Kidney tubule cell (primary cell): Measurements from ENCODE around the gene P2RY6.
"Not testable (repeated sequence)": the region's sequence is repeated elsewhere in the genome, so short reads cannot be mapped to it uniquely, and the experiment has no call there.

ENCODE experiments used
- DNase-seq: peaks from one replicate; pipeline ENCODE4 v3.0.0-alpha.2; 2018; ENCODE audit warnings: low spot score

The P2RY6 gene

DNA sequence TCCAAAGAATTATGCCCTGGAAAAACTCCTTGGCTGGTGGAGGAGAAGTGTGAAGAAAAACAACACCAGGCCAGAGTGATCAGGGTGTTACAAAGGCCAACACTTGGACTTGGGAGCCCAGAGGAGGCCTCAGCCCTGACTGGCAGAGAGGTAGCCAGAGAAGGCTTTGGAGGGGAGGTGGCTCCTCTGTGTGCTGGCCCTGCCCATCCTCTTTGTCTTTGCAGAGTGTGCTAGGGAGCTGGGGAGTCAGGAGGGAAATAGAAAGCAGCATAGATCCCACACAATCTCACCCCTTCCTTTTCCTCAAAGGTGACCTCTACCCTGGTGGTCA lies 12.0 kb upstream of the P2RY6 start:
- DNase-seq = no peak

DNA sequence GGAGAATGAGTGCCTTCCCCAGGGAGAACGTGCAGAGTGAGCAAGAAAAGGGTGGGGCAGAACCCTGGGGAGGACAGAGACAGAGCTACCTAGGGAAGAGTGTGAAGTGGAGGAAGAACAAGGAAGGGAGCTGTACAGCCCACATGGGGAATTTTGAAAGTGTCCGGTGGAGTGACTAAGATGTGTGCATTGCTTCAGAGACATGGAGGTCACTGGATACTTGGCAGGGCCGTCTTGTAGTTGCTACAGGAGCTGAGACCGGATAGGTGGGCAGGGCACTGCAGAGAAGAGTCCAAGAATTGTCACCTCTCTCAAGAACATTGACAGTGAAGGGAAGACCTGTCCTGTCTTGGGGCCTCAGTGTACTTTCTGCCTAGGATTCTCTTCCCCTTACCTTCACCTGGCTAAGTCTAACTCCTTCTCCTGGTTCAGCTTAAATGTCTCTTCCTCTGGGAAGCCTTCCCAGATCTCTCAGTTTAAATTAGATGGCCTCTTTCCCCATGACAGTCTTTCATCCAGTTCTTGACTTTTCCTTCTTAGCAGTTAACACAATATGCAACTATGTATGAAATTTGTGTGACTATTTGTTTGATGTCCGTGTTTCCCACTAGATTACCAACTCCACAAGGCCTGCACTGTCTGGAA lies 9.2 kb upstream of the P2RY6 start:
- peak; percentile 59 for DNase-seq

- DNase-seq = no peak
These were observed 8.5 kb upstream of the P2RY6 start for GRCh38 chr11:73263640-73264039.

DNA sequence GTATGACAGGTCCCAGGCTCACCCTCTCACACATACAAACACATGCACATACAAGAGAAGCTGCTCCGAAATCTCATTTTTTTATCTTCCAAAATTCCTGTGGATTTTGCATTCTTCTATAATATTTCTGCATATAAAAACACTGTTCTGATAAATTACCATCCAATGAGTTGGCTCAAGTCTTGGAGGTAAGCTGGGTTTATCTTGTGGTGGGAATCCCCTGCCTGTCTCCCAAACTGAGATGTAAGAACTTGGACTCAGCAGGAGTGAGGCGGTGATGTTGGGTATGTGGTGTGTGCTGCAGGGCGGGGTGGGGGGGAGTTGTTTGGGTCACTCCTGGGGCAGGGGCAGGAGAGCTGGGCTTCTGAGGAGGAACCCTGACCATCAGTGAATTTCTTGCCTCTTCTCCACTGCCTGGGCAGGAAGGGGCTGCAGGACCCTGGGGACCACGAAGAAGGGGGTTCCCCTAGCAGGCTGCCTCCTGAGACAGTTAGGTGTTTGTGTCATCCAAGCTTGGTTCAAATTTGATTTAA lies 6.8 kb upstream of the P2RY6 start:
- DNase-seq = no peak

DNA sequence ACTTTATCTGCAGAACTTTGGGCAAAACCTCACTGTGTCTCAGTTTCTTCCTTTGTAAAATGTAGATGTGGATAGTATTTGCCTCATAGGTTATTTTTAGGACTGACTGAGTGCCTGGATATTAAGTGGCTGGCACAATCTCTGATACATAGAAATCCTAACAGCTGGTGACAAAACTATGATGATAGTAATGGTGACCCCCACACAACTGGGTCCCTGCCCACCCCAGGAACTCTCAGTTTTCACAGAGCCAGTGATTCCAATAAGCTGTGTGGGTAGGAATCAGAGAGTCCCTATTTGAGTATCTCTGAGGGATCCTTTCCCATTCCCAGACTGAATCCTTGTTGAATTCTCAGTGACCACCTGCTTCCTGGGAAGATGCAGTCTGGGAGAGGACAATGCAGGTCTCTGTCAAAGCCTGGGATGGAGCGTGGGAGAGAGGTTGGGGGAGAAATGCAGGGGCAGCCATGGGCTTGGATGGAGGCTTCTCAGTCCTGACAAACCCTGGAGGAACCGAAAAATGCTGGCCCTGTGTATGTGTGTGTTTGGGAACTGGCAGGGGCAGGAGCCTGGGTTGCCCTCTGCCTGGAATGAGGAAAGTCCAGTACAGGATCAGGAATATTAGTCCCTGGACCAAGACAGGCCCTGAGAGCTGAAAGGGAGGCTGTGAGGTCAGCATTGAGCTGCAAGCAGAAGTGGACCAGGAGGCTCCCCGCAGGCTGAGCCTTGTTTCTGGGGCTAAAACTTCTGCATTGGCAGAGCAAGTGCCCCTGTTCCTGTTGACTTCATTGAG lies 6.1 kb upstream of the P2RY6 start:
- no peak for DNase-seq

DNA sequence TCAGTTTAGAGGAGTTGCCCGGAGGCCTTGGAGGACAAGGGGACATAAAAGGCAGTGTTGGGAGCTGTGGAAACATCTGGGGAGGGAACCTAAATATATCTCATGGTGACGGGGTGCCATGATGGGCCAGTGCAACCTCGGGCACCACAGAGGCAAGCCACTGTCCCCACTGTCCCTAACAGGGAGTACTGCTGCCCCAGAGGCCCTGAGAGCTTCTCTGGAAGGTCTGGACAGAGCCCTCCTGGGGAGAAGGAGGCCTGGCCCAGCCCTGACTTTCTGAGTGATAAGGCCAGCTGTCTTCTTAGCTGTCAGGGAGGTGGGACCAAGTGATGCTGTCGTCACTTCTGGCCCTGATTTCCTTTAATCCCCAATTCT lies 5.5 kb upstream of the P2RY6 start:
- DNase-seq = no peak

GRCh38 chr11:73267122-73267846 lies 4.9 kb upstream of the P2RY6 start:
- DNase-seq = no peak

GRCh38 chr11:73267906-73268540 lies 4.1 kb upstream of the P2RY6 start:
- DNase-seq = no peak

GRCh38 chr11:73268671-73269271 lies 3.4 kb upstream of the P2RY6 start:
- no peak for DNase-seq

- peak; percentile 19 for DNase-seq
These were observed 2.6 kb upstream of the P2RY6 start for GRCh38 chr11:73269459-73270015.

DNA sequence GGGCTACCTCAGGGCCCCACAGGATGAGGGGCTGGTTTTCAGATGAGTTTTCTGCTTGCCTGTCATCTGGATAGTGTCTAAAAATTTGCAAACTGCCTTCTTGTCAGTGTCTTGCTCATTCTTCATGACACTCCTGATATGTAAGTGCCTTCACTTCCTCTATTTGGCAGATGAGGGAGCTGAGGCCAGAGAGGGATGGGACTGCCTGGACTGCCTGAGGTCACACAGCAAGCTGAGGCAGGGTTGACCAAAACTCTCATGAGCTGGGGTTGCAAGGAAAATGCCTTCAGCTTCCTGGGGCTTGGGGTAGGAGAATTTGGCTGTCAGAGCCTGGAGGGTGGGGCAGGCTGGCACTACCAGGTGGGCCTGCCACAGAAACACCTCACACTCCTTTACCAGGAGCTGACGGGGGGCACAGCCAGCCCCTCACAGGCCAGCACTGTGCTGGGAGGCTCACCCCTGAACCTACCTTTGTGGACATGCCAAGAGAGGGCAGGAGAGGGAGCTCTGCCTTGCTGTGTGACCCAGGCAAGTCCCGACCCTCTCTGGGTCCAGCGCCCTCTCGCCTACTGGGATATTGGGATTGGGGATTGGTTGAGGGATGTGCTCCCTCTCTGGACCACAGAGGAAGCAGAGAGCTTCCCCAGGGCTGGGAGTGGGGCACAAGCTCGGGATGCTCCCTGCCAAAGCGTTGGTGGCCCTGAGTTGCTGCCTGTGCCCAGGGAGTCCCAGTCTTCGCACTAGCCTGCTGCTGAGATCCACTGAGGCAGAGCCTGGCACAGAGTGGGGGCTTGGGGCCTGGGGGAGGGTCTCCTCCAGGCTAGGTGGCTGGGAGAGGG lies 1.9 kb upstream of the P2RY6 start:
- DNase-seq = no peak

- DNase-seq = no peak
These were observed 1.2 kb upstream of the P2RY6 start for GRCh38 chr11:73270855-73271477.

GRCh38 chr11:73271478-73271865 lies 666 bp upstream of the P2RY6 start:
- not testable (repeated sequence) for DNase-seq

- no peak for DNase-seq
These were observed 521 bp downstream of the P2RY6 start for GRCh38 chr11:73272680-73273038.

DNA sequence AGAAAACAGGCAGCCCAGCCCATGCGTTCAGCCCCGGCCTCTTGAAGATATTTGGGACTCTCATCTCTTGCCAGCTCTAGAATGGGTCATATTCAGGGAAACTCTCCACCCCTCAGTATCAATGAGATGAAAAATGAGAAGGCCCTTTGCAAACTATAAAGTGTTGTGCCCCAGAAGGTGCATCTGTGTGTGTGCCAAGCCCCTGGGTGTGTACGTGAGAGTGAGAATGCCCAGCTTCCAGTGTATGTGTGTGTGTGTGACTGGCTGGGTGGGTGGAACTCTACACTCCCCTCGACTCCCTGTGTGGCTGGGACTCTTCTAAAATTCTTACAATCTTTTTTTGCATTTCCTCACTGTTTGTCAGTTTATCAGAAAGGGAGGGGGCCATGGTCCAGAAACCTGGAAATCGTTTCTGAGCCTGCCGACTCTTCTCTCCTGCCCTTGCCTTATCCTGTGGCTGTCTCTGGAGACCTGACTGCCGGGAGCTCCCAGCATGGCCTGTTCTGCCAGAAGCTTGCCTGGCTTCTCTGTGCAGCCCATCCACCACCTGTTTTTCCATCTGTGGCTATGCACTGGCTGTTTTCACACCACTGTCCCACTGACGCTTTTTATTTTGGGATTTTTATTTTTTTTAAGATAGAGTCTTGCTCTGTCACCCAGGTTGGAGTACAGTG lies 1.2 kb downstream of the P2RY6 start:
- DNase-seq = no peak

GRCh38 chr11:73274191-73274590 lies 2.1 kb downstream of the P2RY6 start:
- DNase-seq = not testable (repeated sequence)

- no peak for DNase-seq
These were observed 2.7 kb downstream of the P2RY6 start for GRCh38 chr11:73274722-73275380.

- DNase-seq = no peak
These were observed 3.2 kb downstream of the P2RY6 start for GRCh38 chr11:73275381-73275750.

GRCh38 chr11:73277467-73277866 lies 5.3 kb downstream of the P2RY6 start:
- no peak for DNase-seq
